Hepatocyte (in vitro differentiated cells): ENCODE data around the gene EXOC6B. TPM values are rescaled to one million over a fixed set of nuclear protein-coding genes. Genes with fewer than 3 reads are reported as not detected.

ENCODE experiments used
- DNase-seq: peaks from one replicate; pipeline ENCODE4 v3.0.0-alpha.2; 2016; ENCODE audit warnings: low spot score
- H2AFZ ChIP-seq: fragments of 200-600 bp; sonication (generic); 2 replicates; pipeline ENCODE4 v1.6.0; 2016; ENCODE audit warnings: antibody characterized with exemption, mild to moderate bottlenecking
- H3K27ac ChIP-seq: fragments of 200-600 bp; sonication (generic); 2 replicates; pipeline ENCODE4 v1.5.1; 2016; ENCODE audit warnings: mild to moderate bottlenecking
- H3K27me3 ChIP-seq: fragments of 200-600 bp; sonication (generic); 2 replicates; pipeline ENCODE4 v1.6.1; 2016
- H3K36me3 ChIP-seq: fragments of 200-600 bp; sonication (generic); replicated peaks from 2 replicates; pipeline ENCODE4 v1.5.1; 2016; ENCODE audit warnings: low read depth; ENCODE audit not compliant: insufficient read depth
- H3K4me1 ChIP-seq: fragments of 200-600 bp; sonication (generic); 2 replicates; pipeline ENCODE4 v1.5.1; 2016; ENCODE audit warnings: mild to moderate bottlenecking, moderate library complexity; ENCODE audit not compliant: insufficient read depth
- H3K4me2 ChIP-seq: fragments of 200-600 bp; sonication (generic); 2 replicates; pipeline ENCODE4 v1.6.0; 2016
- H3K4me3 ChIP-seq: fragments of 200-600 bp; sonication (generic); 2 replicates; pipeline ENCODE4 v1.5.1; 2016; ENCODE audit warnings: mild to moderate bottlenecking
- H3K79me2 ChIP-seq: fragments of 200-600 bp; sonication (generic); 2 replicates; pipeline ENCODE4 v1.6.0; 2017; ENCODE audit warnings: mild to moderate bottlenecking
- H3K9me2 ChIP-seq: fragments of 200-600 bp; sonication (generic); replicated peaks from 2 replicates; pipeline ENCODE4 v1.6.0; 2017; ENCODE audit warnings: mild to moderate bottlenecking; ENCODE audit not compliant: insufficient read depth
- H3K9me3 ChIP-seq: fragments of 200-600 bp; sonication (generic); 2 replicates; pipeline ENCODE4 v1.5.1; 2016; ENCODE audit warnings: low read depth, mild to moderate bottlenecking
- H4K20me1 ChIP-seq: fragments of 200-600 bp; sonication (generic); 2 replicates; pipeline ENCODE4 v1.6.0; 2016; ENCODE audit warnings: mild to moderate bottlenecking; ENCODE audit not compliant: insufficient read depth, poor library complexity, severe bottlenecking
- EZH2 ChIP-seq: fragments of 200-600 bp; sonication (generic); IDR thresholded peaks from 2 replicates; pipeline ENCODE4 v1.6.1; 2016; ENCODE audit warnings: antibody characterized with exemption, mild to moderate bottlenecking, borderline replicate concordance
- EZH2phosphoT487 ChIP-seq: fragments of 200-600 bp; sonication (generic); IDR thresholded peaks from one replicate; pipeline ENCODE4 v1.6.1; 2018; ENCODE audit warnings: antibody characterized with exemption, mild to moderate bottlenecking, low read depth, moderate library complexity; ENCODE audit not compliant: unreplicated experiment, severe bottlenecking
- WGBS: methylation state at CpG from one replicate; pipeline ENCODE4 v1.1.6; 2016; ENCODE audit warnings: low lambda C conversion rate; ENCODE audit errors: missing lambda C conversion rate; 5-methylcytosine and 5-hydroxymethylcytosine counted together
- polyA plus RNA-seq: library from polyadenylated mRNA; unstranded; fragments of >200 nt; fragmentation: Nextera tagmentation; extraction: Ambion mirVana; gene quantifications from 2 replicates; pipeline ENCODE4 v1.2.1, GENCODE V29; 2016
- total RNA-seq: library from RNA; depleted of rRNA; stranded (reverse); fragments of >200 nt; gene quantifications from 2 replicates; pipeline ENCODE4 v1.2.3, GENCODE V29; 2014
- TF ChIP-seq, protein P1 (sequence below): fragments of 200-600 bp; sonication (generic); IDR thresholded peaks from 2 replicates; pipeline ENCODE4 v1.5.1; 2016; ENCODE audit warnings: antibody characterized with exemption, mild to moderate bottlenecking; ENCODE audit not compliant: poor library complexity

The EXOC6B gene
- total and polyA plus RNA-seq, 2 experiments from 2014 or later, result 11.8 to 36.2 TPM

DNA sequence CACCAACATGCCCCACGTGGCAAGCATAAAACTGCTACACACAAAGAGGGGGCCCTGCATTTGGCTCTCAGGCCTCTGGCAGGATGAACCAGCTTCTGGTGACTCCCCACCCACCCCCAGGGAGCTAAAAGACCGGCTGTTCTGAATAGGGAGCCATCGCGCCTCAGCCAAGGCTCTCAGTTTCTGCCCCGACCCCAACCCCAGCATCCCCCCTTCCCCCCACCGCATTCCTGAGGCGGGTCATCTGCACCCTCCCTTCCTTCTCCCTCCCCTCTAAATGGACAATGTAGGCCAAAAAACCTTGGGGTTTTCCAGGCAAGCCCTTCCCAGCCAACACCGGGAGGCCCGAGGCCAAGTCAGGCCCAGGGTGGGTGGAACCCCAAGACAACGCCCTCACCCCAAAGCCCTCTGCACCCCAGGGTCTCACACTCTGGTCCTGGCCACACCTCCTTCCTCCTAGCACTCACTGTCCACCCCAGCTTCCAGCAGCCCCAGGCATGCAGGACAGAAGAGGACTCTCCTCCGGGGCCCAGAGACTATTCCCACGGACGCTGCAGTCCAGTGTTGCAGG lies 683.9 kb downstream of the EXOC6B start:
- no peak for TF ChIP-seq EZH2
- TF ChIP-seq EZH2phosphoT487, result no peak
- TF ChIP-seq, protein P1, sequence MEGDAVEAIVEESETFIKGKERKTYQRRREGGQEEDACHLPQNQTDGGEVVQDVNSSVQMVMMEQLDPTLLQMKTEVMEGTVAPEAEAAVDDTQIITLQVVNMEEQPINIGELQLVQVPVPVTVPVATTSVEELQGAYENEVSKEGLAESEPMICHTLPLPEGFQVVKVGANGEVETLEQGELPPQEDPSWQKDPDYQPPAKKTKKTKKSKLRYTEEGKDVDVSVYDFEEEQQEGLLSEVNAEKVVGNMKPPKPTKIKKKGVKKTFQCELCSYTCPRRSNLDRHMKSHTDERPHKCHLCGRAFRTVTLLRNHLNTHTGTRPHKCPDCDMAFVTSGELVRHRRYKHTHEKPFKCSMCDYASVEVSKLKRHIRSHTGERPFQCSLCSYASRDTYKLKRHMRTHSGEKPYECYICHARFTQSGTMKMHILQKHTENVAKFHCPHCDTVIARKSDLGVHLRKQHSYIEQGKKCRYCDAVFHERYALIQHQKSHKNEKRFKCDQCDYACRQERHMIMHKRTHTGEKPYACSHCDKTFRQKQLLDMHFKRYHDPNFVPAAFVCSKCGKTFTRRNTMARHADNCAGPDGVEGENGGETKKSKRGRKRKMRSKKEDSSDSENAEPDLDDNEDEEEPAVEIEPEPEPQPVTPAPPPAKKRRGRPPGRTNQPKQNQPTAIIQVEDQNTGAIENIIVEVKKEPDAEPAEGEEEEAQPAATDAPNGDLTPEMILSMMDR, result no peak
- Histone ChIP-seq H3K27me3 (peaks cover 47% of the 10 kb centered on the region), H3K79me2 (no peaks in the 10 kb centered on the region), H3K4me1 (peaks cover 33% of the 10 kb centered on the region), H3K9me3 (no peaks in the 10 kb centered on the region), H3K4me3 (no peak overlapping the region), H3K27ac (no peak overlapping the region), H3K36me3 (no peaks in the 10 kb centered on the region), H2AFZ (no peak overlapping the region), H3K4me2 (peak overlapping the region; percentile 96), H4K20me1 (no peaks in the 10 kb centered on the region), H3K9me2 (no peaks in the 10 kb centered on the region)
- 85% methylated on average over 7 of the region's 13 CpGs for WGBS
- no peak for DNase-seq

DNA sequence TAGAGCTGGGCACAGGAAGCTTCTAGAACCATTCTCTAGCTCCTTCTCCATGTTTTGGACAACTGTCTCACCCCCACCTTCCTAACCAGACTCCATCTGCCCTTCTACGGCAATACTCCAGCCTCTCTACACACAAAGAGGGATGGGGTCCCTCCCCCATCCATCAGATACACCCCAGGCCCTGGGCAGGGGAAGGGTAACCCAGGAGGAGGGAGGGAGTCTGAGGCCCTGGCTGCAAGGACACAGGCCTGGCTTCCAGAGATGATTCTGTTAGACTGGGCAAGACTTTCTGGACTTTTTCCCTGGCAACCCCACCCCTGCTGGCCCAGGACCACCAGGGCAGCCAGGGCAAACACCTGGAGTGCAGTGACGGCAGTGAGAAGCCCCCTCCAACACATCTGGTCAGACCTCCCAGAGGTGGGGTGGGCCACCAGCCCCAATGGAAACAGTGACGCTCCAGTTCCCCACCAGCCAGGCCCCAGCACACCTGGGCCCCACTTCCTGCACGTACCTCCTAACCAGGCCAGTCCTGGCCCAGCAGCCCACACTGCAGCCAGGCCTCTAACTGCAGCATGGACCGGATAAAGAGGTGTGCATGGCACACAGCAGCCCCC lies 684.7 kb downstream of the EXOC6B start:
- Histone ChIP-seq H3K9me2 (no peaks in the 10 kb centered on the region), H4K20me1 (no peaks in the 10 kb centered on the region), H3K27ac (no peak overlapping the region), H2AFZ (no peak overlapping the region), H3K27me3 (peaks cover 39% of the 10 kb centered on the region), H3K9me3 (no peaks in the 10 kb centered on the region), H3K4me3 (no peak overlapping the region), H3K36me3 (no peaks in the 10 kb centered on the region), H3K79me2 (no peaks in the 10 kb centered on the region), H3K4me2 (no peak overlapping the region), H3K4me1 (peaks cover 32% of the 10 kb centered on the region)
- no peak for DNase-seq
- TF ChIP-seq EZH2, result no peak
- TF ChIP-seq, protein P1, result no peak
- TF ChIP-seq EZH2phosphoT487, result no peak
- WGBS, result 95% methylated on average over 5 of the region's 5 CpGs

DNA sequence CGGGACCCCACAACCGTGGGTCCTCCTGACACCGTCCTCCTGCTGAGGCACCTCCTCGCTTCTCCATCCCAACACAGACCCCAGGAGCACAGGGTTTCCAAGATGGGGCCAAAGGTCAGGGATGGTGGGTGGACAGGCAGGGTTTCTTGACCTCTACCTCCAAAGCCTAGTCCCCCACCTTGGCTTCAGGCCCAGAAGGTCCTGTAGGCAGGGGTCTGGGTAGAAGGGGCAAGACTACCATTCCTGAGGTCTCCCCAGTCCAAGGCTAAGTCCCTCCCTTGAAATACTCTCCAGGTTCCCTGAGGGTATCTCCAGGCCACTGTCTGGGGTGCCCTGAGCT lies 685.2 kb downstream of the EXOC6B start:
- Histone ChIP-seq H4K20me1 (no peaks in the 10 kb centered on the region), H2AFZ (no peak overlapping the region), H3K9me3 (no peaks in the 10 kb centered on the region), H3K9me2 (no peaks in the 10 kb centered on the region), H3K36me3 (no peaks in the 10 kb centered on the region), H3K27me3 (peaks cover 33% of the 10 kb centered on the region), H3K4me2 (no peak overlapping the region), H3K4me1 (peaks cover 31% of the 10 kb centered on the region), H3K27ac (no peak overlapping the region), H3K4me3 (no peak overlapping the region), H3K79me2 (no peaks in the 10 kb centered on the region)
- 94% methylated on average over 4 of the region's 4 CpGs for WGBS
- no peak for TF ChIP-seq EZH2
- TF ChIP-seq, protein P1, result no peak
- TF ChIP-seq EZH2phosphoT487, result no peak
- DNase-seq, result no peak
